Tibial artery (tissue), 4 donors: ENCODE data around the gene CLECL1.
"Not testable (repeated sequence)": the region's sequence is repeated elsewhere in the genome, so short reads cannot be mapped to it uniquely, and the experiment has no call there.

Experiments
- DNase-seq, 2 donors: peaks; one replicate each; pipeline ENCODE4 v3.0.0-alpha.2; 2019
- H3K27ac ChIP-seq, 2 donors: fragments of 200-600 bp; sonication (generic) in 1 of 2; 1 replicate in 1 of 2; 2 replicates in 1 of 2; pipeline ENCODE4 v1.5.1; 2018 to 2019; ENCODE audit warnings: mild to moderate bottlenecking in 1 of 2
- H3K27me3 ChIP-seq, 2 donors: fragments of 200-600 bp; sonication (generic) in 1 of 2; one replicate each; pipeline versions ENCODE4 v1.5.1 to v1.6.0; 2016 to 2019
- H3K36me3 ChIP-seq, 3 donors: fragments of 200-600 bp; sonication (generic) in 2 of 3; one replicate each; pipeline ENCODE4 v1.5.1; 2016 to 2019; ENCODE audit warnings: mild to moderate bottlenecking in 2 of 3
- H3K4me1 ChIP-seq, 4 donors: fragments of 200-600 bp; sonication (generic) in 2 of 4; 1 replicate in 3 of 4; 2 replicates in 1 of 4; pipeline ENCODE4 v1.5.1; 2016 to 2019
- H3K4me3 ChIP-seq, 2 donors: fragments of 200-600 bp; sonication (generic) in 1 of 2; 1 replicate in 1 of 2; 2 replicates in 1 of 2; pipeline ENCODE4 v1.5.1; 2018 to 2019; ENCODE audit warnings: mild to moderate bottlenecking in 2 of 2
- H3K9me3 ChIP-seq, 3 donors: fragments of 200-600 bp; sonication (generic) in 1 of 3; one replicate each; pipeline ENCODE4 v1.5.1; 2016 to 2019
- CTCF ChIP-seq, 2 experiments: fragments of 200-600 bp in 1 of 2; fragments of 450-650 bp in 1 of 2; IDR thresholded peaks; one replicate each; pipeline ENCODE4 v1.5.1; 2017 to 2019; ENCODE audit warnings: antibody characterized with exemption in 2 of 2, mild to moderate bottlenecking in 1 of 2, moderate library complexity in 1 of 2
- intact Hi-C: fragments of 100-400 bp; cut with DNase I; formaldehyde crosslinking; loops from one replicate; pipeline ENCODE4 v1.15.0; 2023; ENCODE audit warnings: low total_unique reads

The CLECL1 gene

GRCh38 chr12:9692909-9693308 is 40.0 kb downstream of the CLECL1 start:
- Histone ChIP-seq H3K4me1 (no peaks in the 10 kb centered on the region), H3K27me3 (no peaks in the 10 kb centered on the region), H3K36me3 (peaks cover 56 to 68% (median 60%) of the 10 kb centered on the region in 3 donors), H3K9me3 (peaks cover 0 to 7% (median 0%) of the 10 kb centered on the region in 3 donors), H3K27ac (no peak overlapping the region), H3K4me3 (no peak overlapping the region)
- DNase-seq: no peak
- no peak for TF ChIP-seq CTCF (IDR thresholded peaks at IDR 0.05)
- intact Hi-C loops: no loop called here

GRCh38 chr12:9687228-9687627 is 45.7 kb downstream of the CLECL1 start:
- intact Hi-C loops: no loop called here
- H3K27me3 ChIP-seq: no peaks in the 10 kb centered on the region
- no peaks in the 10 kb centered on the region for H3K9me3 ChIP-seq

GRCh38 chr12:9685915-9686314 is 47.0 kb downstream of the CLECL1 start:
- TF ChIP-seq CTCF (IDR thresholded peaks at IDR 0.05): no peak

More at GRCh38 chr12:9687228-9687627, 45.7 kb downstream of the CLECL1 start:
- Histone ChIP-seq H3K27ac (no peak overlapping the region), H3K4me1 (no peaks in the 10 kb centered on the region), H3K4me3 (no peak overlapping the region), H3K36me3 (peaks cover 46 to 57% (median 47%) of the 10 kb centered on the region in 3 donors)
- DNase-seq: no peak
- no peak for TF ChIP-seq CTCF (IDR thresholded peaks at IDR 0.05)

GRCh38 chr12:9685366-9685765 is 47.5 kb downstream of the CLECL1 start:
- peaks cover 37 to 43% (median 43%) of the 10 kb centered on the region in 3 donors for H3K36me3 ChIP-seq
- intact Hi-C loops, H3K9me3 ChIP-seq, H3K27me3 ChIP-seq, H3K27ac ChIP-seq, H3K4me3 ChIP-seq, H3K4me1 ChIP-seq, DNase-seq: not testable (repeated sequence)

More at GRCh38 chr12:9685915-9686314, 47.0 kb downstream of the CLECL1 start:
- Histone ChIP-seq H3K27ac (no peak overlapping the region), H3K4me3 (no peak overlapping the region), H3K4me1 (no peaks in the 10 kb centered on the region), H3K9me3 (no peaks in the 10 kb centered on the region), H3K27me3 (no peaks in the 10 kb centered on the region), H3K36me3 (peaks cover 42 to 44% (median 44%) of the 10 kb centered on the region in 3 donors)
- DNase-seq: no peak
- intact Hi-C loops: no loop called here

GRCh38 chr12:9682949-9683348 is 49.9 kb downstream of the CLECL1 start:
- H3K4me3 ChIP-seq, H3K9me3 ChIP-seq, intact Hi-C loops, H3K4me1 ChIP-seq, DNase-seq, H3K27ac ChIP-seq, H3K27me3 ChIP-seq: not testable (repeated sequence)
- peaks cover 20 to 23% (median 23%) of the 10 kb centered on the region in 3 donors for H3K36me3 ChIP-seq

- peaks cover 16 to 23% (median 19%) of the 10 kb centered on the region in 3 donors for H3K36me3 ChIP-seq
- H3K4me1 ChIP-seq, DNase-seq, H3K9me3 ChIP-seq, intact Hi-C loops, H3K27me3 ChIP-seq, H3K4me3 ChIP-seq, H3K27ac ChIP-seq: not testable (repeated sequence)
These were observed 50.4 kb downstream of the CLECL1 start for GRCh38 chr12:9682508-9682907.

- no peaks in the 10 kb centered on the region for H3K27me3 ChIP-seq
- H3K36me3 ChIP-seq: peaks cover 0 to 4% (median 0%) of the 10 kb centered on the region in 3 donors
- H3K27ac ChIP-seq: no peak overlapping the region
- no peak overlapping the region for H3K4me3 ChIP-seq
- no peak for DNase-seq
- intact Hi-C loops: no loop called here
- H3K4me1 ChIP-seq: peaks cover 0 to 12% (median 9%) of the 10 kb centered on the region in 4 donors
- no peak for TF ChIP-seq CTCF (IDR thresholded peaks at IDR 0.05)
- H3K9me3 ChIP-seq: no peaks in the 10 kb centered on the region
These were observed 58.7 kb downstream of the CLECL1 start for GRCh38 chr12:9674226-9674590.
